K562 (cell line): ENCODE results near the gene PSRC1. TPM values are rescaled to one million over a fixed set of nuclear protein-coding genes. Genes with fewer than 3 reads are reported as not detected.

ENCODE experiments used
- ATAC-seq: fragments of 200-7000 bp; cut with Tn5 transposase; 3 replicates; pipeline ENCODE4 v1.9.1; 2020; ENCODE audit warnings: moderate library complexity
- BruUV-seq: library from RNA; stranded (reverse); fragments of 400-500 nt; replicated peaks from 2 replicates; lab custom pipeline; 2021; lab: Mats Ljungman, UMichigan
- CTCF ChIA-PET: fragments of 300-600 bp; formaldehyde crosslinking; extraction: SDS; loops from one replicate; lab custom pipeline; 2021; ENCODE audit warnings: low intra/inter-chr PET ratio; lab: Yijun Ruan, JAX
- POLR2A ChIA-PET: fragments of 300-600, 350-650 bp; sonication (Branson Sonifier 250); formaldehyde crosslinking; extraction: SDS; loops from one replicate; lab custom pipeline; 2021; ENCODE audit warnings: antibody characterized with exemption, inconsistent platforms; lab: Yijun Ruan, JAX
- DNase-seq, 4 experiments: peaks; one replicate each; pipeline versions ENCODE4 v3.0.0 to v3.0.0-alpha.2; 2011 to 2018; ENCODE audit warnings: low spot score in 3 of 4, mixed read lengths in 3 of 4; ENCODE audit errors: extremely low read depth in 1 of 4
- FAIRE-seq: peaks from 2 replicates; lab custom pipeline; 2011; peaks lifted over from hg19 to GRCh38; lab: Jason Lieb, UNC
- H2AFZ ChIP-seq: 2 replicates; pipeline ENCODE4 v1.6.0; 2011; ENCODE audit warnings: low read depth, low read length, control low read depth, inconsistent platforms
- H3K27ac ChIP-seq: fragments of 200-600 bp; 3 replicates; pipeline ENCODE4 v1.8.0; 2011; ENCODE audit warnings: low read depth, mild to moderate bottlenecking, control low read depth, inconsistent platforms, low read length, moderate library complexity, mixed read lengths; ENCODE audit errors: extremely low read depth
- H3K27me3 ChIP-seq, 2 experiments: fragments of 300-600 bp in 1 of 2; 2 replicates in 1 of 2; 3 replicates in 1 of 2; pipeline versions ENCODE4 v1.6.0 to v1.8.0; 2011; ENCODE audit warnings: inconsistent platforms in 2 of 2, low read length in 2 of 2, mild to moderate bottlenecking in 1 of 2, mixed read lengths in 1 of 2, moderate library complexity in 1 of 2; ENCODE audit not compliant: control insufficient read depth in 2 of 2, insufficient read depth in 2 of 2
- H3K36me3 ChIP-seq: fragments of 300-600 bp; 3 replicates; pipeline ENCODE4 v1.8.0; 2011; ENCODE audit warnings: mild to moderate bottlenecking, low read length, inconsistent platforms; ENCODE audit not compliant: control insufficient read depth, insufficient read depth
- H3K4me1 ChIP-seq, 2 experiments: fragments of 200-600 bp in 1 of 2; replicated peaks in 1 of 2; 2 replicates in 1 of 2; 3 replicates in 1 of 2; pipeline versions ENCODE4 v1.5.1 to v1.8.0; 2011; ENCODE audit warnings: inconsistent platforms in 2 of 2, low read length in 2 of 2, mild to moderate bottlenecking in 1 of 2, mixed read lengths in 1 of 2, moderate library complexity in 1 of 2; ENCODE audit not compliant: control insufficient read depth in 2 of 2, insufficient read depth in 2 of 2
- H3K4me2 ChIP-seq: 2 replicates; pipeline ENCODE4 v1.6.1; 2011; ENCODE audit warnings: low read length, control low read depth, inconsistent platforms, mixed read lengths; ENCODE audit not compliant: insufficient read depth
- H3K4me3 ChIP-seq: fragments of 200-600 bp; sonication (generic), shearing (Covaris generic); 2 replicates; pipeline ENCODE4 v1.5.1; 2016; ENCODE audit warnings: control low read depth, inconsistent platforms
- H3K79me2 ChIP-seq: fragments of 200-600 bp; 3 replicates; pipeline ENCODE4 v1.8.0; 2011; ENCODE audit warnings: low read length, inconsistent platforms; ENCODE audit not compliant: control insufficient read depth, insufficient read depth
- H3K9ac ChIP-seq, 2 experiments: 2 replicates each; pipeline versions ENCODE4 v1.6.0 to v1.6.1; 2011; ENCODE audit warnings: low read depth in 2 of 2, low read length in 2 of 2, control low read depth in 1 of 2, inconsistent platforms in 1 of 2, mild to moderate bottlenecking in 1 of 2, mixed read lengths in 1 of 2; ENCODE audit not compliant: insufficient read depth in 1 of 2
- H3K9me1 ChIP-seq: one replicate; pipeline ENCODE4 v1.6.0; 2011; ENCODE audit warnings: inconsistent platforms, mild to moderate bottlenecking, low read length, moderate library complexity; ENCODE audit not compliant: control insufficient read depth, insufficient read depth
- H3K9me3 ChIP-seq: replicated peaks from 2 replicates; pipeline ENCODE4 v1.5.1; 2011; ENCODE audit warnings: low read depth, low read length, inconsistent platforms; ENCODE audit not compliant: control insufficient read depth, insufficient read depth
- H4K20me1 ChIP-seq: replicated peaks from 2 replicates; pipeline ENCODE4 v1.6.1; 2011; ENCODE audit warnings: low read length, inconsistent platforms, mixed read lengths; ENCODE audit not compliant: control insufficient read depth, insufficient read depth
- CCNT2 ChIP-seq: IDR thresholded peaks from 2 replicates; pipeline ENCODE4 v1.6.1; 2011; ENCODE audit warnings: borderline replicate concordance, low read depth, mild to moderate bottlenecking, moderate library complexity, mixed read lengths, low read length; ENCODE audit not compliant: insufficient read length; ENCODE audit errors: extremely low read depth
- EGR1 ChIP-seq: fragments of 450-650 bp; conservative IDR thresholded peaks from 2 replicates; pipeline ENCODE4 v1.6.1; 2017; ENCODE audit warnings: mild to moderate bottlenecking
- HCFC1 ChIP-seq: IDR thresholded peaks from 2 replicates; pipeline ENCODE4 v1.6.1; 2012; ENCODE audit warnings: low read depth, low read length, improper control_type of control experiment
- KHSRP ChIP-seq: fragments of 450-650 bp; IDR thresholded peaks from 2 replicates; pipeline ENCODE4 v1.6.1; 2017
- NCOR1 ChIP-seq: fragments of 450-650 bp; IDR thresholded peaks from 2 replicates; pipeline ENCODE4 v1.6.1; 2016; ENCODE audit warnings: mild to moderate bottlenecking, moderate library complexity
- PATZ1 ChIP-seq: fragments of 250-450 bp; sonication (Bioruptor Pico); IDR thresholded peaks from 2 replicates; pipeline ENCODE4 v1.5.0; 2020; ENCODE audit warnings: mild to moderate bottlenecking, borderline replicate concordance
- POLR2AphosphoS2 ChIP-seq: IDR thresholded peaks from 2 replicates; pipeline ENCODE4 v1.6.1; 2012; ENCODE audit warnings: low read length, improper control_type of control experiment
- POLR2G ChIP-seq: fragments of 200-400 bp; formaldehyde crosslinking; IDR thresholded peaks from 2 replicates; pipeline ENCODE4 v1.6.1; 2017; ENCODE audit warnings: low read depth, mild to moderate bottlenecking, antibody characterized with exemption, low read length, moderate library complexity
- RERE ChIP-seq: sonication (generic); formaldehyde crosslinking; IDR thresholded peaks from 2 replicates; pipeline ENCODE4 v1.8.0; 2023; ENCODE audit warnings: missing genetic modification reagents, mild to moderate bottlenecking, borderline replicate concordance
- SIRT6 ChIP-seq: IDR thresholded peaks from one replicate; pipeline ENCODE4 v1.6.1; 2012; ENCODE audit warnings: low read depth, mild to moderate bottlenecking, control low read depth, inconsistent platforms, low read length, moderate library complexity
- SOX6 ChIP-seq: fragments of 450-650 bp; IDR thresholded peaks from 2 replicates; pipeline ENCODE4 v1.6.1; 2014; ENCODE audit warnings: mild to moderate bottlenecking
- SP1 ChIP-seq: sonication (generic); formaldehyde crosslinking; IDR thresholded peaks from 2 replicates; pipeline ENCODE4 v1.8.1; 2022; ENCODE audit warnings: mild to moderate bottlenecking, missing genetic modification reagents
- ZBTB17 ChIP-seq: fragments of 450-650 bp; formaldehyde crosslinking; IDR thresholded peaks from 2 replicates; pipeline ENCODE4 v1.4.0; 2020; ENCODE audit warnings: mild to moderate bottlenecking
- ZNF780A ChIP-seq: fragments of 250-450 bp; sonication (Bioruptor Pico); IDR thresholded peaks from 2 replicates; pipeline ENCODE4 v1.5.0; 2021; ENCODE audit warnings: mild to moderate bottlenecking
- WGBS: fragments of 100-300 bp; shearing (Covaris generic); methylation state at CpG from one replicate; pipeline ENCODE4 v1.1.6; 2016; ENCODE audit warnings: low coverage, mixed read lengths; ENCODE audit not compliant: insufficient coverage; ENCODE audit errors: missing lambda C conversion rate; 5-methylcytosine and 5-hydroxymethylcytosine counted together
- in situ Hi-C: fragments of 300-500 bp; cut with MboI; formaldehyde crosslinking; loops from 4 replicates; pipeline ENCODE4 v1.15.0; 2018; ENCODE audit warnings: inconsistent platforms, mixed read lengths
- intact Hi-C: fragments of 100-400 bp; cut with micrococcal nuclease; formaldehyde crosslinking; loops from 2 replicates; pipeline ENCODE4 v1.14.2; 2022
- polyA plus RNA-seq, 8 experiments: library from polyadenylated mRNA; depleted of rRNA in 4 of 8; stranded (reverse) in 5 of 8; unstranded in 3 of 8; fragments of >200 nt; fragmentation: Nextera tagmentation in 2 of 8; fragmentation: Illumina TruSeq in 1 of 8; extraction: Ambion mirVana in 2 of 8; extraction: Trizol in 1 of 8; gene quantifications; 2 replicates each; pipeline versions ENCODE4 v1.2.1 to v1.2.3, GENCODE V29; 2011 to 2014; ENCODE audit warnings: inconsistent platforms in 1 of 8, missing spikeins in 1 of 8
- total RNA-seq, 7 experiments: library from RNA; depleted of rRNA in 6 of 7; stranded (reverse); fragments of >200 nt in 6 of 7; fragmentation: Illumina TruSeq in 2 of 7; extraction: Trizol in 2 of 7; gene quantifications; 2 replicates each; pipeline versions ENCODE4 v1.2.1 to v1.2.3, GENCODE V29; 2011 to 2021; ENCODE audit warnings: low replicate concordance in 1 of 7

The PSRC1 gene
- total and polyA plus RNA-seq, 9 of the 15 experiments (the other 6 are each of a cell fraction or from before 2014, with no cell fraction given), result 6.5 to 65.2 (median 39.3) TPM

- TF ChIP-seq PATZ1 (no peak), HCFC1 (peak; percentile 41; the same call in 1 of the 2 replicates), SIRT6 (peak; percentile 66), CCNT2 (peak; percentile 4), SOX6 (0 out of 2 replicates have a peak, but pooled peaks have one; percentile 22), ZBTB17 (CRISPR knock-in tag) (peak; percentile 63; the same call in 1 of the 2 replicates), KHSRP (0 out of 2 replicates have a peak, but pooled peaks have one; percentile 9), ZNF780A (CRISPR knock-in tag) (peak; percentile 6; the same call in 1 of the 2 replicates), POLR2AphosphoS2 (peak; percentile 93)
- TF ChIP-seq, all 486 proteins: peak for 52
These were observed 43.4 kb downstream of the PSRC1 start (continued) for GRCh38 chr1:109239409-109240068.

- BruUV-seq, result no TSS peak
- H3K4me1 ChIP-seq, result peaks cover 15 to 28% of the 10 kb centered on the region in 2 experiments; a peak in 4 of 5 replicates
- peaks cover 53% of the 10 kb centered on the region for H3K36me3 ChIP-seq
- in situ Hi-C loops, result no loop called here
- H3K9ac ChIP-seq, result 0 out of 4 replicates have a peak overlapping the region, but pooled peaks of 1 of the 2 experiments have one; percentile 72
- ATAC-seq, result no peak
- H3K79me2 ChIP-seq, result no peaks in the 10 kb centered on the region
- WGBS, result 79% methylated on average over 5 of the region's 5 CpGs
- CTCF ChIA-PET, result no interaction called here
- no peaks in the 10 kb centered on the region for H3K9me3 ChIP-seq
- FAIRE-seq, result no peak
- H3K27me3 ChIP-seq, result no peaks in the 10 kb centered on the region
- no peaks in the 10 kb centered on the region for H3K9me1 ChIP-seq
- intact Hi-C loops, result loop anchor here (2.0 kb wide), 1 partner anchor 38 kb away; no protein-coding TSS in a partner anchor
- H4K20me1 ChIP-seq, result peaks cover 11% of the 10 kb centered on the region
- no peak for DNase-seq
- POLR2A ChIA-PET, result interaction anchor here (0.7 to 4.9 kb wide), 9 partner anchors 8 to 166 kb away, joined by 3 to 53 read pairs (median 10); partner anchors contain the start of gene CELSR2
- H3K4me3 ChIP-seq, result no peak overlapping the region
- H3K4me2 ChIP-seq, result no peak overlapping the region
- no peak overlapping the region for H2AFZ ChIP-seq
- no peak overlapping the region for H3K27ac ChIP-seq
- peak; percentile 23 for TF ChIP-seq CCNT2
- peak; percentile 61 for TF ChIP-seq POLR2G
- no peak for TF ChIP-seq NCOR1
- TF ChIP-seq RERE (CRISPR knock-in tag), result 0 out of 2 replicates have a peak, but pooled peaks have one; percentile 74
- TF ChIP-seq SP1 (CRISPR knock-in tag), result no peak
- TF ChIP-seq EGR1, result no peak
These were observed 43.9 kb downstream of the PSRC1 start for GRCh38 chr1:109239047-109239408.
